MM.1S (cell line): ENCODE measurements around the gene ATP6V1G2.
"Not testable (repeated sequence)": the region's sequence is repeated elsewhere in the genome, so short reads cannot be mapped to it uniquely, and the experiment has no call there.

Source experiments
- CTCF ChIP-seq: fragments of 300-600 bp; sonication (generic); IDR thresholded peaks from 2 replicates; pipeline ENCODE4 v1.5.1; 2016; ENCODE audit warnings: antibody characterized with exemption, low read length, mixed read lengths
- EZH2 ChIP-seq: fragments of 300-600 bp; sonication (generic); optimal IDR thresholded peaks from 2 replicates; pipeline ENCODE3; 2017; ENCODE audit warnings: low read depth, mild to moderate bottlenecking, antibody characterized with exemption, low read length, mixed read lengths
- EZH2phosphoT487 ChIP-seq: fragments of 300-600 bp; sonication (generic); IDR thresholded peaks from 2 replicates; pipeline ENCODE4 v1.6.1; 2018; ENCODE audit warnings: antibody characterized with exemption, low read length

DNA sequence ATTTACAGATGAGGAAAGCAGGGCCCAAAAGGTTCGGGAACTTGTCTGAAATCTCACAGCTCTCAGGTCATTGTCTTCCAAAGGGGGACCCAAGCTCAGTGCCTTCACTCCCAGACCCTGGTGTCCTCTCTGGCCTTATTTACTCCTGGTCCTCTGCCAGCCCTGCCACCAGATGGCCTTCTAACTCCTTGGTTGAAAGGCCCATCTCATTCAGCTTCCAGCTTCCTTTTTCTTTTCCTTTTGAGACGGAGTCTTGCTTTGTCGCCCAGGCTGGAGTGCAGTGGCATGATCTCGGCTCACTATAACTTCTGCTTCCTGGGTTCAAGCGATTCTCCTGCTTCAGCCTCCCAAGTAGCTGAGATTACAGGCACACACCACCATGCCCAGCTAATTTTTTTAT lies 5.0 kb upstream of the ATP6V1G2 start:
- peak; percentile 52 for TF ChIP-seq CTCF
- TF ChIP-seq EZH2, EZH2phosphoT487: not testable (repeated sequence)
